ENCODE measurements around the gene DISP3. TPM values are rescaled to one million over a fixed set of nuclear protein-coding genes. Genes with fewer than 3 reads are reported as not detected.

Gene DISP3
- total and polyA plus RNA-seq, 2 of the 13 experiments (the other 11 are each of a cell fraction or from before 2014, with no cell fraction given): 0.08 to 0.13 TPM

GRCh38 chr1:11432526-11432925 lies 46.4 kb upstream of the DISP3 start:
- Histone ChIP-seq H4K20me1 (ENCODE audit: insufficient read depth, low read length) (no peaks in the 10 kb centered on the region), H3K79me2 (ENCODE audit: insufficient read depth, low read length) (no peaks in the 10 kb centered on the region), H3K27me3 (ENCODE audit: control insufficient read depth in 1 of 2, insufficient read depth in 2 of 2, low read length in 2 of 2) (peaks cover 6 to 63% of the 10 kb centered on the region in 2 experiments; a peak in 4 of 5 replicates), H3K4me2 (ENCODE audit: low read depth, low read length) (no peak overlapping the region), H3K27ac (ENCODE audit: extremely low read length, insufficient read depth, low read length) (no peak overlapping the region), H2AFZ (ENCODE audit: low read length) (no peak overlapping the region), H3K4me1 (ENCODE audit: insufficient read depth, low read length) (no peaks in the 10 kb centered on the region), H3K4me3 (replicated peaks in 1 of 3; ENCODE audit: insufficient read depth in 1 of 3, low read depth in 2 of 3, low read length in 3 of 3) (no peak overlapping the region), H3K9ac (ENCODE audit: insufficient read depth, low read depth, low read length) (no peak overlapping the region), H3K9me3 (ENCODE audit: low read length) (no peaks in the 10 kb centered on the region), H3K36me3 (replicated peaks in 1 of 2; ENCODE audit: control insufficient read depth in 1 of 2, insufficient read depth in 2 of 2, low read length in 2 of 2) (no peaks in the 10 kb centered on the region)
- ATAC-seq (no peak), DNase-seq (ENCODE audit: low spot score) (no peak), FAIRE-seq (no peak)
- TF ChIP-seq ZFP36L2 (CRISPR knock-in tag; IDR thresholded peaks at IDR 0.05) (no peak), SATB2 (CRISPR knock-in tag; IDR thresholded peaks at IDR 0.05) (no peak), ZNF503 (CRISPR knock-in tag; IDR thresholded peaks at IDR 0.05) (no peak), ZKSCAN8 (CRISPR knock-in tag; IDR thresholded peaks at IDR 0.05; ENCODE audit: borderline replicate concordance) (no peak), SKIL (CRISPR knock-in tag; IDR thresholded peaks at IDR 0.05; ENCODE audit: borderline replicate concordance) (no peak), ZBTB4 (CRISPR knock-in tag; IDR thresholded peaks at IDR 0.05; ENCODE audit: borderline replicate concordance) (no peak), ZNF776 (CRISPR knock-in tag; IDR thresholded peaks at IDR 0.05) (no peak)
- intact Hi-C loops (cut with micrococcal nuclease; ENCODE audit: unreplicated experiment): no loop called here
- ChIA-PET POLR2A (no interaction called here), CTCF (ENCODE audit: low intra/inter-chr PET ratio, low total read pairs) (no interaction called here)
- in situ Hi-C loops (cut with HindIII; ENCODE audit: extremely low pct_ligation_motif_present, low pct_unique_long_range_greater_than_20kb): no loop called here
- no TSS peak for BruUV-seq (replicated peaks)
- WGBS (ENCODE audit: low lambda C conversion rate): 1% methylated on average over 4 of the region's 4 CpGs

All from HepG2 (cell line).